Naive thymus-derived CD4-positive, alpha-beta T cell (primary cell): ENCODE data around the gene SPANXN3. TPM values are rescaled to one million over a fixed set of nuclear protein-coding genes. Genes with fewer than 3 reads are reported as not detected.

Experiments used
- ATAC-seq: fragments of 150-1000 bp; cut with Tn5 transposase; 2 replicates; pipeline ENCODE4 v1.10.0; 2021; ENCODE audit warnings: mild to moderate bottlenecking, moderate library complexity
- CTCF ChIA-PET: fragments of 350-600 bp; sonication (Branson Sonifier 250); formaldehyde crosslinking; loops from one replicate; lab custom pipeline; 2021; ENCODE audit warnings: antibody characterized with exemption; lab: Charles Lee
- POLR2A ChIA-PET: fragments of 350-600 bp; sonication (Branson Sonifier 250); formaldehyde crosslinking; loops from one replicate; lab custom pipeline; 2021; ENCODE audit warnings: antibody characterized with exemption, inconsistent platforms; lab: Charles Lee
- DNase-seq, 9 donors: peaks; one replicate each; pipeline versions ENCODE4 v3.0.0 to v3.0.0-alpha.2; 2020 to 2022; ENCODE audit warnings: mixed read lengths in 1 of 9
- H3K27ac ChIP-seq: one replicate; pipeline ENCODE4 v1.7.0; 2013; ENCODE audit warnings: mild to moderate bottlenecking, low read depth, low read length, moderate library complexity
- H3K27me3 ChIP-seq, 2 donors: one replicate each; pipeline ENCODE4 v1.7.0; 2013; ENCODE audit warnings: low read length in 2 of 2, mild to moderate bottlenecking in 2 of 2, moderate library complexity in 2 of 2; ENCODE audit not compliant: control insufficient read depth in 2 of 2, insufficient read depth in 2 of 2
- H3K36me3 ChIP-seq, 3 experiments: 1 replicate in 2 of 3; 2 replicates in 1 of 3; pipeline ENCODE4 v1.7.0; 2013; ENCODE audit warnings: low read length in 3 of 3, mild to moderate bottlenecking in 3 of 3, moderate library complexity in 1 of 3; ENCODE audit not compliant: insufficient read depth in 3 of 3, control insufficient read depth in 2 of 3
- H3K4me1 ChIP-seq, 2 donors: one replicate each; pipeline ENCODE4 v1.7.0; 2013; ENCODE audit warnings: low read length in 2 of 2, mild to moderate bottlenecking in 2 of 2, moderate library complexity in 1 of 2; ENCODE audit not compliant: control insufficient read depth in 2 of 2, insufficient read depth in 2 of 2
- H3K4me3 ChIP-seq: 2 replicates; pipeline ENCODE4 v1.7.0; 2013; ENCODE audit warnings: mild to moderate bottlenecking, low read length
- H3K9me3 ChIP-seq, 3 experiments: 1 replicate in 2 of 3; 2 replicates in 1 of 3; pipeline ENCODE4 v1.7.0; 2013; ENCODE audit warnings: low read length in 3 of 3; ENCODE audit not compliant: control insufficient read depth in 2 of 3
- H3K27ac Mint-ChIP-seq, 9 donors: one replicate each; pipeline ENCODE4 v1.8.0; 2020 to 2022; ENCODE audit warnings: mixed read lengths in 9 of 9, mild to moderate bottlenecking in 8 of 9, moderate library complexity in 5 of 9, inconsistent platforms in 2 of 9
- H3K27me3 Mint-ChIP-seq, 5 donors: one replicate each; pipeline ENCODE4 v1.8.0; 2021 to 2022; ENCODE audit warnings: mixed read lengths in 5 of 5, mild to moderate bottlenecking in 1 of 5
- H3K36me3 Mint-ChIP-seq, 5 donors: one replicate each; pipeline ENCODE4 v1.8.0; 2020 to 2022; ENCODE audit warnings: mixed read lengths in 5 of 5, mild to moderate bottlenecking in 3 of 5, inconsistent platforms in 1 of 5
- H3K4me1 Mint-ChIP-seq, 7 donors: one replicate each; pipeline ENCODE4 v1.8.0; 2020 to 2022; ENCODE audit warnings: mixed read lengths in 7 of 7, mild to moderate bottlenecking in 3 of 7, inconsistent platforms in 1 of 7
- H3K4me3 Mint-ChIP-seq, 10 donors: one replicate each; pipeline ENCODE4 v1.8.0; 2020 to 2022; ENCODE audit warnings: mild to moderate bottlenecking in 10 of 10, mixed read lengths in 10 of 10, moderate library complexity in 6 of 10, inconsistent platforms in 2 of 10
- H3K9me3 Mint-ChIP-seq, 11 donors: one replicate each; pipeline ENCODE4 v1.8.0; 2020 to 2022; ENCODE audit warnings: mixed read lengths in 11 of 11, mild to moderate bottlenecking in 4 of 11, inconsistent platforms in 1 of 11, moderate library complexity in 1 of 11
- intact Hi-C, 2 donors: fragments of 100-400 bp; cut with micrococcal nuclease; formaldehyde crosslinking; loops; one replicate each; pipeline ENCODE4 v1.15.1; 2023
- polyA plus RNA-seq, 2 donors: library from polyadenylated mRNA; unstranded; fragments of 300-500 nt; fragmentation: Illumina TruSeq; gene quantifications; one replicate each; pipeline ENCODE4 v1.2.3, GENCODE V29; 2021
- total RNA-seq, 6 experiments: library from RNA in 5 of 6; stranded (reverse) in 5 of 6; gene quantifications; 1 replicate in 5 of 6; 2 replicates in 1 of 6; pipeline ENCODE4 v1.2.3 and lab custom pipeline; 2021 to 2026

Gene SPANXN3
- total and polyA plus RNA-seq, 7 experiments from 2014 or later = not detected

- Mint-ChIP-seq H3K36me3 (no peaks in the 10 kb centered on the region), H3K9me3 (peaks cover 0 to 3% (median 0%) of the 10 kb centered on the region in 11 donors), H3K4me1 (no peaks in the 10 kb centered on the region), H3K27ac (no peak overlapping the region), H3K27me3 (no peaks in the 10 kb centered on the region), H3K4me3 (no peak overlapping the region)
- H3K9me3 ChIP-seq = no peaks in the 10 kb centered on the region
- H3K27me3 ChIP-seq = no peaks in the 10 kb centered on the region
- intact Hi-C loops = no loop called here
- H3K27ac ChIP-seq = no peak overlapping the region
- no peaks in the 10 kb centered on the region for H3K4me1 ChIP-seq
- POLR2A ChIA-PET = no interaction called here
- ATAC-seq = no peak
- DNase-seq = no peak
- H3K4me3 ChIP-seq = no peak overlapping the region
- CTCF ChIA-PET = no interaction called here
- H3K36me3 ChIP-seq = no peaks in the 10 kb centered on the region
Observed at GRCh38 chrX:143466130-143466529, 51.1 kb downstream of the SPANXN3 start.

GRCh38 chrX:143462696-143463095, 54.6 kb downstream of the SPANXN3 start:
- POLR2A ChIA-PET = no interaction called here
- no peak for DNase-seq
- no peaks in the 10 kb centered on the region for H3K27me3 ChIP-seq
- H3K4me1 ChIP-seq = no peaks in the 10 kb centered on the region
- no peaks in the 10 kb centered on the region for H3K36me3 ChIP-seq
- Mint-ChIP-seq H3K4me1 (no peaks in the 10 kb centered on the region), H3K4me3 (no peak overlapping the region), H3K27ac (no peak overlapping the region), H3K27me3 (no peaks in the 10 kb centered on the region), H3K36me3 (no peaks in the 10 kb centered on the region), H3K9me3 (peaks cover 0 to 10% (median 0%) of the 10 kb centered on the region in 11 donors)
- CTCF ChIA-PET = no interaction called here
- intact Hi-C loops = no loop called here
- H3K4me3 ChIP-seq = no peak overlapping the region
- ATAC-seq = no peak
- no peaks in the 10 kb centered on the region for H3K9me3 ChIP-seq
- H3K27ac ChIP-seq = no peak overlapping the region

GRCh38 chrX:143461606-143462005, 55.7 kb downstream of the SPANXN3 start:
- H3K9me3 Mint-ChIP-seq = peaks cover 0 to 10% (median 1%) of the 10 kb centered on the region in 11 donors
- Histone ChIP-seq H3K9me3 (no peaks in the 10 kb centered on the region), H3K27me3 (no peaks in the 10 kb centered on the region), H3K36me3 (no peaks in the 10 kb centered on the region), H3K27ac (no peak overlapping the region), H3K4me3 (no peak overlapping the region), H3K4me1 (no peaks in the 10 kb centered on the region)
- ChIA-PET POLR2A (no interaction called here), CTCF (no interaction called here)
- DNase-seq = no peak
- H3K4me3 Mint-ChIP-seq = no peak overlapping the region
- ATAC-seq = no peak
- no peaks in the 10 kb centered on the region for H3K36me3 Mint-ChIP-seq
- intact Hi-C loops = no loop called here
- H3K27ac Mint-ChIP-seq = no peak overlapping the region
- no peaks in the 10 kb centered on the region for H3K27me3 Mint-ChIP-seq
- H3K4me1 Mint-ChIP-seq = no peaks in the 10 kb centered on the region

Other genes starting within 250 kb of the SPANXN3 start
- gene SLITRK4, start 118.6 kb upstream of the SPANXN3 start, total RNA-seq = 1 to 10 TPM in 1 of 5 experiments, under 1 TPM in 1, not detected in 3; 0.13 to 2.6 TPM
- not detected for gene SLITRK4, start 118.6 kb upstream of the SPANXN3 start, polyA plus RNA-seq
- gene SPANXN2, start 203.3 kb upstream of the SPANXN3 start, total RNA-seq = not detected
- gene SPANXN2, start 203.3 kb upstream of the SPANXN3 start, polyA plus RNA-seq = not detected